Measurements from ENCODE around the gene AVPI1. TPM values are rescaled to one million over a fixed set of nuclear protein-coding genes. Genes with fewer than 3 reads are reported as not detected.

Gene AVPI1
- total RNA-seq, 1 donor from 2014 or later: 125 TPM

DNA sequence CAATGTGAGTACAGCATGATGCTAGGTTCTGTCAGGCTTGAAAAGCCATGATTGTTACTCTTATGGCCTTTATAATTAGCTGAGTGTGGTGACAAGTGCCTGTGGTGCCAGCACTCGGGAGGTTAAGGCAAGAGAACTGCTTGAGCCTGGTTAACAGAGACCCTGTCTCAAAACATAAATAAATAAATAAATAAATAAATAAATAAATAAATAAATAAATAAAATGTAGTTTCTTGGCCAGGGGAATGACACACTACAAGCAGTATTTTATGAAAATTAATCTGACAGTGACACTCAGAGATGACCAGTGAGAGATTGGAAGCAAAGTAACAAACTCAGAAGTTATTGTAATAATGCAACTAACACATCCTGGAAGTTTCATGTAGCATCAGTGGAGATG lies 51.5 kb downstream of the AVPI1 start:
- DNase-seq (ENCODE audit: extremely low spot score in 2 of 2): no peak

DNA sequence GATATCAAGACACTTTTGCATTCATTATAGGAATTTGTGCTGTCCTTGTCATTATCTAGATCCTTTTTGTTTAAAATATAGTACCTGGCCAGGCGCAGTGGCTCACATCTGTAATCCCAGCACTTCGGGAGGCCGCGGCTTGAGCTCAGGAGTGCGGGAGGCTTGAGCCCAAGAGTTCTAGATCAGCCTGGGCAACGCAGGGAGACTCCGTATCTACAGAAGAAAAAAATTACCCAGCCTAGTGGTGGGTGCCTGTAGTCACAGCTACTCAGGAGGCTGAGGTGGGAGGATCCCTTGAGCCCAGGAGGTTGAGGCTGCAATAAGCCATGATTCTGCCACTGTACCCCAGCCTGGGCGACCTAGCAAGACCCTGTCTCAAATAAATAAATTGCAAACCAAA lies 53.1 kb downstream of the AVPI1 start:
- Histone ChIP-seq H3K4me3 (peak overlapping the region; percentile 77 to 93), H3K4me1 (peaks cover 13% of the 10 kb centered on the region), H3K27ac (no peak overlapping the region), H3K36me3 (no peaks in the 10 kb centered on the region), H3K9me3 (no peaks in the 10 kb centered on the region), H3K27me3 (no peaks in the 10 kb centered on the region)
- TF ChIP-seq POLR2AphosphoS5 (IDR thresholded peaks at IDR 0.05; ENCODE audit: insufficient read depth in 1 of 2, low read depth in 1 of 2): no peak
- TF ChIP-seq POLR2A (IDR thresholded peaks at IDR 0.05): no peak
- TF ChIP-seq, protein P1, sequence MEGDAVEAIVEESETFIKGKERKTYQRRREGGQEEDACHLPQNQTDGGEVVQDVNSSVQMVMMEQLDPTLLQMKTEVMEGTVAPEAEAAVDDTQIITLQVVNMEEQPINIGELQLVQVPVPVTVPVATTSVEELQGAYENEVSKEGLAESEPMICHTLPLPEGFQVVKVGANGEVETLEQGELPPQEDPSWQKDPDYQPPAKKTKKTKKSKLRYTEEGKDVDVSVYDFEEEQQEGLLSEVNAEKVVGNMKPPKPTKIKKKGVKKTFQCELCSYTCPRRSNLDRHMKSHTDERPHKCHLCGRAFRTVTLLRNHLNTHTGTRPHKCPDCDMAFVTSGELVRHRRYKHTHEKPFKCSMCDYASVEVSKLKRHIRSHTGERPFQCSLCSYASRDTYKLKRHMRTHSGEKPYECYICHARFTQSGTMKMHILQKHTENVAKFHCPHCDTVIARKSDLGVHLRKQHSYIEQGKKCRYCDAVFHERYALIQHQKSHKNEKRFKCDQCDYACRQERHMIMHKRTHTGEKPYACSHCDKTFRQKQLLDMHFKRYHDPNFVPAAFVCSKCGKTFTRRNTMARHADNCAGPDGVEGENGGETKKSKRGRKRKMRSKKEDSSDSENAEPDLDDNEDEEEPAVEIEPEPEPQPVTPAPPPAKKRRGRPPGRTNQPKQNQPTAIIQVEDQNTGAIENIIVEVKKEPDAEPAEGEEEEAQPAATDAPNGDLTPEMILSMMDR (IDR thresholded peaks at IDR 0.05): no peak
- intact Hi-C loops (cut with DNase I): no loop called here
- DNase-seq (ENCODE audit: extremely low spot score in 2 of 2): no peak

More for the DNA sequence above, 51.5 kb downstream of the AVPI1 start:
- Histone ChIP-seq H3K4me3 (no peak overlapping the region), H3K9me3 (no peaks in the 10 kb centered on the region), H3K36me3 (no peaks in the 10 kb centered on the region), H3K27ac (no peak overlapping the region), H3K4me1 (peaks cover 13% of the 10 kb centered on the region), H3K27me3 (no peaks in the 10 kb centered on the region)
- no peak for TF ChIP-seq POLR2AphosphoS5 (IDR thresholded peaks at IDR 0.05; ENCODE audit: insufficient read depth in 1 of 2, low read depth in 1 of 2)
- TF ChIP-seq POLR2A (IDR thresholded peaks at IDR 0.05): no peak
- TF ChIP-seq, protein P1 (IDR thresholded peaks at IDR 0.05): no peak
- intact Hi-C loops (cut with DNase I): no loop called here

DNA sequence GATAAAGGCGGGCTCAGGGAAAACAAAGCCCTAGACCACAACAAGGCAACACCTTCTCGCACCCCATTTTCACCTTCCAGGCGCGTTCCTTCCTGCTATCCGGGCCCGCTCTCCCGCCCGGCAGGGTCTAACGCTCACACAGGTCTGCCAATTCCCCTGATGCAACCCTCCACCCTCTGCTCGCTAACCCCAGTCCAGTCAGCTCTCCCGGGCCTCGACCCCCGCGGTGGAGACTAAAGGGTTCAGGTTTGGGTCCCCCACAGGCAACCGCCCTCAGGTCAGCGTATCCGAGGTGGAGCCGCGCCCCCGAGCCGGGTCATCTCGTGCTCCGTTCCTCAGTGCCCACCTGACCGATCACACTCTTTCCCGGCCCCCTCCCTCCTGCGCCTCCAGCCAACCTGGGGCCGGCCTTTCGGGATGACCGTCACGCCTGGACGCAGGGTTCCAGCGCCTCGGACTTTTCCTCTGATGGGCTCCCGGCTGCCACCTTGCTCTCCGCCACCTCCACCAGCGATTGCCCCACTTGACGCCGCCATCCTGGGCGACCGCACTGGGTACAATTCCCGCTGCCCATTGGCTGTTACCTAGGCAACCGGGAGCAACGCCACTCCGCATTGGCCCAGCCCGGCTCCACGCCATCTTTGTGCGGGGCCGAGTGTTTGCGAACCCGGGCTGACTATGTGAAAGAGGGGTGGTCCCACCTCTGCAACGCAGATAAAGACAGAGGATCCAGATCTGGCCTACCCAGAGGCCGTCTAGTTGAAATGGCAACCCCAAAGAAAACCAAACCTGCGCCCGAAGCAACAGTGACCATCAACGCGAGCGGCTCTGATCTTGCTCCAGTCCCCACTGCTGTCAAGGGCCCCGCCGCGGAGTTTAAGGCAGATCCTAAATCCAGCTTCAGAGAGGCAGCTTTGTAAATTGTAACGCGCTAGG lies 53.8 kb downstream of the AVPI1 start, which contains the start of gene MORN4:
MORN4 (minus strand) TSS at position 552 of the 936 bp plus-strand sequence. CDS start 13,847 bp downstream, outside the sequence.
- H3K9me3 ChIP-seq: no peaks in the 10 kb centered on the region
- no peaks in the 10 kb centered on the region for H3K27me3 ChIP-seq
- no peaks in the 10 kb centered on the region for H3K36me3 ChIP-seq
- peak in 1 of 2 donors; percentile 94 for DNase-seq (ENCODE audit: extremely low spot score in 2 of 2)
- H3K4me1 ChIP-seq: peaks cover 13% of the 10 kb centered on the region
- peak within 1 kb of the TSS; percentile 33 for H3K27ac ChIP-seq
- peak within 1 kb of the TSS; percentile 77 to 93 for H3K4me3 ChIP-seq
- intact Hi-C loops (cut with DNase I): no loop called here
- TF ChIP-seq POLR2A (IDR thresholded peaks at IDR 0.05) (no peak), POLR2AphosphoS5 (IDR thresholded peaks at IDR 0.05; ENCODE audit: insufficient read depth in 1 of 2, low read depth in 1 of 2) (peak; percentile 58 to 73)
- TF ChIP-seq, protein P1 (IDR thresholded peaks at IDR 0.05): no peak

DNA sequence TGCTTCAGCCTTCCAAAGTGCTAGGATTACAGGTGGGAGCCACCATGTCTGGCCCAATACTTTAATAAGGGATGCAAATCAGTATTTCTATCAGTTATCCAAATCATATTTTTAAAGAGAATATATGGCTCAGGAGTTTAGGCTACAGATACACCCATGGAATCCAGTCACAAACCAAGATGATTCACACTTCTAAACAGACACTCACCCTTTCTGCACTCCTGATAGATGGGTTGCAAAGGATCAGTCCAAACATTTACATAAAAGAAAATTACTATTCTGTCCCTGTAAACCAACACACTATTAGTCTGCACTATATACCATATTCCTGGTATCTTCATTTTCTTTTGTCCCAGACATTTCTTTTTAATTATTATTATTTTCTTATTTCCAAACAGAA lies 55.9 kb downstream of the AVPI1 start:
- intact Hi-C loops (cut with DNase I): no loop called here
- Histone ChIP-seq H3K4me3 (no peak overlapping the region), H3K27me3 (no peaks in the 10 kb centered on the region), H3K9me3 (no peaks in the 10 kb centered on the region), H3K36me3 (no peaks in the 10 kb centered on the region), H3K4me1 (peaks cover 13% of the 10 kb centered on the region), H3K27ac (no peak overlapping the region)
- no peak for DNase-seq (ENCODE audit: extremely low spot score in 2 of 2)
- TF ChIP-seq POLR2AphosphoS5 (IDR thresholded peaks at IDR 0.05; ENCODE audit: insufficient read depth in 1 of 2, low read depth in 1 of 2) (no peak), POLR2A (IDR thresholded peaks at IDR 0.05) (no peak)
- TF ChIP-seq, protein P1 (IDR thresholded peaks at IDR 0.05): no peak

DNA sequence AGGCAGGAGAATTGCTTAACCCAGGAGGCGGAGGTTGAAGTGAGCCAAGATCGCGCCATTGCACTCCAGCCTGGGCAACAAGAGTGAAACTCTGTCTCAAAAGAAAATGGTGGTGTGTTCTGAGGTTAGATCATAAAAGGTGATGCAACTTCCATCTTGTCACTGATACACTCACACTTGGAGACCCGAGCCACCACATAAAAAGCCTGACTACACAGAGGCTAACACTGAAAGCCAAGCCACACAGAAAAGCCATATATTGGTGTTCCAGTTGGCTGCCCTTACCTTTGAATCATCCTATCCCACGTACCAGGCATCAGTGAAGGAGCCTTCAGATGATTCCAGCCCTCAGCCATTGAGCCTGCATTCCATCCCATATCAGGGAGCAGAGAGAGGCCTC lies 57.8 kb downstream of the AVPI1 start:
- TF ChIP-seq, protein P1 (IDR thresholded peaks at IDR 0.05): no peak
- no peak for TF ChIP-seq POLR2A (IDR thresholded peaks at IDR 0.05)
- no peak for TF ChIP-seq POLR2AphosphoS5 (IDR thresholded peaks at IDR 0.05; ENCODE audit: insufficient read depth in 1 of 2, low read depth in 1 of 2)
- no peak overlapping the region for H3K4me3 ChIP-seq
- H3K27me3 ChIP-seq: no peaks in the 10 kb centered on the region
- peaks cover 13% of the 10 kb centered on the region for H3K4me1 ChIP-seq
- intact Hi-C loops (cut with DNase I): no loop called here
- no peaks in the 10 kb centered on the region for H3K9me3 ChIP-seq
- DNase-seq (ENCODE audit: extremely low spot score in 2 of 2): no peak
- no peak overlapping the region for H3K27ac ChIP-seq
- no peaks in the 10 kb centered on the region for H3K36me3 ChIP-seq
